ENCODE results near the gene ITPRIPL2. TPM values are rescaled to one million over a fixed set of nuclear protein-coding genes. Genes with fewer than 3 reads are reported as not detected.

ITPRIPL2 gene
- total RNA-seq, 1 experiment from 2014 or later, result 8.7 TPM

- DNase-seq (ENCODE audit: low spot score), result no peak
Measured at GRCh38 chr16:19119564-19119963, 5.8 kb downstream of the ITPRIPL2 start.

GRCh38 chr16:19123535-19124178, 9.9 kb downstream of the ITPRIPL2 start:
- peak; percentile 86 for DNase-seq (ENCODE audit: low spot score)

- no peak for DNase-seq (ENCODE audit: low spot score)
Measured at GRCh38 chr16:19126300-19126699, 12.5 kb downstream of the ITPRIPL2 start.

- DNase-seq (ENCODE audit: low spot score), result no peak
Measured at GRCh38 chr16:19127205-19127604, 13.4 kb downstream of the ITPRIPL2 start.

- DNase-seq (ENCODE audit: low spot score), result no peak
Measured at GRCh38 chr16:19127674-19128131, 13.9 kb downstream of the ITPRIPL2 start.

GRCh38 chr16:19128454-19129200, 14.9 kb downstream of the ITPRIPL2 start:
- DNase-seq (ENCODE audit: low spot score), result no peak

- DNase-seq (ENCODE audit: low spot score), result no peak
Measured at GRCh38 chr16:19130385-19130784, 16.6 kb downstream of the ITPRIPL2 start.

GRCh38 chr16:19130852-19131824, 17.4 kb downstream of the ITPRIPL2 start:
- DNase-seq (ENCODE audit: low spot score), result peak; percentile 94

- DNase-seq (ENCODE audit: low spot score), result peak; percentile 66
Measured at GRCh38 chr16:19131825-19132218, 18.1 kb downstream of the ITPRIPL2 start.

GRCh38 chr16:19132255-19132654, 18.5 kb downstream of the ITPRIPL2 start:
- DNase-seq (ENCODE audit: low spot score), result no peak

- no peak for DNase-seq (ENCODE audit: low spot score)
Measured at GRCh38 chr16:19132898-19133297, 19.1 kb downstream of the ITPRIPL2 start.

GRCh38 chr16:19133600-19133999, 19.8 kb downstream of the ITPRIPL2 start:
- no peak for DNase-seq (ENCODE audit: low spot score)

- DNase-seq (ENCODE audit: low spot score), result no peak
Measured at GRCh38 chr16:19135201-19135842, 21.6 kb downstream of the ITPRIPL2 start.

- DNase-seq (ENCODE audit: low spot score), result no peak
Measured at GRCh38 chr16:19135896-19136438, 22.2 kb downstream of the ITPRIPL2 start.

- no peak for DNase-seq (ENCODE audit: low spot score)
Measured at GRCh38 chr16:19136549-19137196, 22.9 kb downstream of the ITPRIPL2 start.

- peak; percentile 68 for DNase-seq (ENCODE audit: low spot score)
Measured at GRCh38 chr16:19137201-19138128, 23.7 kb downstream of the ITPRIPL2 start.

GRCh38 chr16:19138601-19139000, 24.8 kb downstream of the ITPRIPL2 start:
- peak; percentile 93 for DNase-seq (ENCODE audit: low spot score)

GRCh38 chr16:19139436-19140091, 25.8 kb downstream of the ITPRIPL2 start:
- DNase-seq (ENCODE audit: low spot score), result no peak

- no peak for DNase-seq (ENCODE audit: low spot score)
Measured at GRCh38 chr16:19140396-19140795, 26.6 kb downstream of the ITPRIPL2 start.

All from H4 (cell line).